Thyroid gland (tissue), 4 donors: ENCODE measurements around the gene ATG13. TPM values are rescaled to one million over a fixed set of nuclear protein-coding genes. Genes with fewer than 3 reads are reported as not detected.

Experiments used
- DNase-seq, 2 donors: peaks; one replicate each; pipeline ENCODE4 v3.0.0-alpha.2; 2019
- H3K27ac ChIP-seq, 3 donors: fragments of 200-600 bp; sonication (generic); 1 replicate in 2 of 3; 2 replicates in 1 of 3; pipeline ENCODE4 v1.5.1; 2016 to 2019; ENCODE audit warnings: mild to moderate bottlenecking in 1 of 3, moderate library complexity in 1 of 3
- H3K27me3 ChIP-seq: fragments of 200-600 bp; sonication (generic); one replicate; pipeline ENCODE4 v1.5.1; 2019
- H3K36me3 ChIP-seq, 2 donors: fragments of 200-600 bp; sonication (generic); one replicate each; pipeline ENCODE4 v1.5.1; 2016 to 2019
- H3K4me1 ChIP-seq, 2 donors: fragments of 200-600 bp; sonication (generic); one replicate each; pipeline ENCODE4 v1.5.1; 2017 to 2019
- H3K4me3 ChIP-seq, 3 donors: fragments of 200-600 bp; sonication (generic); replicated peaks in 1 of 3; 1 replicate in 2 of 3; 2 replicates in 1 of 3; pipeline ENCODE4 v1.5.1; 2016; ENCODE audit warnings: mild to moderate bottlenecking in 1 of 3
- H3K9me3 ChIP-seq: fragments of 200-600 bp; sonication (generic); one replicate; pipeline ENCODE4 v1.5.1; 2017
- POLR2A ChIP-seq, 2 donors: fragments of 450-650 bp; IDR thresholded peaks; one replicate each; pipeline ENCODE4 v1.6.1; 2017; ENCODE audit warnings: antibody characterized with exemption in 2 of 2, mild to moderate bottlenecking in 2 of 2, moderate library complexity in 1 of 2
- WGBS, 2 donors: methylation state at CpG; one replicate each; pipeline ENCODE4 v1.1.5; 2017; 5-methylcytosine and 5-hydroxymethylcytosine counted together
- intact Hi-C: fragments of 100-400 bp; cut with DNase I; formaldehyde crosslinking; loops from one replicate; pipeline ENCODE4 v1.15.1; 2023
- total RNA-seq, 4 donors: library from RNA; depleted of rRNA; stranded (reverse); fragments of >200 nt; gene quantifications; one replicate each; pipeline ENCODE4 v1.2.3, GENCODE V29; 2016
- TF ChIP-seq, protein P1 (sequence below), 6 experiments: fragments of 200-600 bp in 3 of 6; fragments of 450-650 bp in 3 of 6; sonication (generic) in 3 of 6; IDR thresholded peaks; one replicate each; pipeline ENCODE4 v1.5.1; 2016 to 2019; ENCODE audit warnings: antibody characterized with exemption in 6 of 6, mild to moderate bottlenecking in 2 of 6, inconsistent platforms in 1 of 6, moderate library complexity in 1 of 6

Gene ATG13
- total RNA-seq, 4 donors from 2014 or later = 85.7 to 148 (median 113) TPM

DNA sequence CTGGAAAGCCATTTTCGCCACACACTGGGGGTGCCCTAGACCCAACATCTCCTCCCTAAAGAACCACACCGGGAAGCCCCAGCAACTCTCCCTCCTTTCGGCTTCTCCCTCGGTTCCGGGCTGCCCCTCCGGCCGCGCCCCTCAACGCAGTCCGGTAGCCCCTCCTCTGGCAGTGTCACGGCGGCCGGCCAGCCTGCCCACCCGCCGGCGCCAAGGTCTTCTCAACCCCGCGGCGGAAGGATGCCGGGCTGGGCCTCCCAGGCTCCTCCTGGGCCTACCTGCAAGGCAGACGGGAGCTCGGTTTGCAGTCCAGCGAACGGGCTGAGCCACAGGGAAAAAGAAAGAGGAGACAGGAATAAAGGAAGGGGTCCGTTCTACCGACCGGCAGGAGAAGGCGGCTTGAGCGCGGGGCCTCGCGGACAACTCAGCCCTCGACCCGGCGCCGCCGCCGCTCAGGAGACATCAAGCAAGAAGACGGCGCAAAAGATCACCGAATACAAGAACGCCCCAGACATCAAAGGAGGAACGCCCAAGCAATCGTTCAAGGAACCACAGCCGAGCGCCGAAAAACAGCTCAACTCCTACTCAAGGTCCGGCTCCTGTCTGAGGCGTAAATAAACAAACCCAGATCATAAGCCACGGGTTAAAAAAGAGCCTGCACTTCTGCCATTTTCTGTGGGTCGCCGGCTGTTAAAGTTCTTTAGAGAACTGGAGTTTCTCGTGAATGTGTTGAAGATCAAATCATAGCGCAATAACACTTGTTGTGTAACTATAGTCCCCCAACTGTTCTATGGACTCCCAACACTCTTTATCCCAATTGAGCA is 23.6 kb upstream of the ATG13 start, which contains the start of gene AMBRA1:
Gene AMBRA1, minus strand, starts transcription at position 474 of the 824 bp plus-strand sequence. CDS start 45,643 bp downstream, outside the sequence.
- Histone ChIP-seq H3K27ac (peak within 1 kb of the TSS; percentile 67 to 83 (median 78)), H3K9me3 (no peaks in the 10 kb centered on the region), H3K27me3 (no peaks in the 10 kb centered on the region), H3K36me3 (no peaks in the 10 kb centered on the region), H3K4me1 (peaks cover 18 to 37% of the 10 kb centered on the region in 2 donors), H3K4me3 (peak within 1 kb of the TSS; percentile 60 to 81 (median 79))
- TF ChIP-seq POLR2A (IDR thresholded peaks at IDR 0.05) = peak in 1 of 2 donors; percentile 60
- TF ChIP-seq, protein P1, sequence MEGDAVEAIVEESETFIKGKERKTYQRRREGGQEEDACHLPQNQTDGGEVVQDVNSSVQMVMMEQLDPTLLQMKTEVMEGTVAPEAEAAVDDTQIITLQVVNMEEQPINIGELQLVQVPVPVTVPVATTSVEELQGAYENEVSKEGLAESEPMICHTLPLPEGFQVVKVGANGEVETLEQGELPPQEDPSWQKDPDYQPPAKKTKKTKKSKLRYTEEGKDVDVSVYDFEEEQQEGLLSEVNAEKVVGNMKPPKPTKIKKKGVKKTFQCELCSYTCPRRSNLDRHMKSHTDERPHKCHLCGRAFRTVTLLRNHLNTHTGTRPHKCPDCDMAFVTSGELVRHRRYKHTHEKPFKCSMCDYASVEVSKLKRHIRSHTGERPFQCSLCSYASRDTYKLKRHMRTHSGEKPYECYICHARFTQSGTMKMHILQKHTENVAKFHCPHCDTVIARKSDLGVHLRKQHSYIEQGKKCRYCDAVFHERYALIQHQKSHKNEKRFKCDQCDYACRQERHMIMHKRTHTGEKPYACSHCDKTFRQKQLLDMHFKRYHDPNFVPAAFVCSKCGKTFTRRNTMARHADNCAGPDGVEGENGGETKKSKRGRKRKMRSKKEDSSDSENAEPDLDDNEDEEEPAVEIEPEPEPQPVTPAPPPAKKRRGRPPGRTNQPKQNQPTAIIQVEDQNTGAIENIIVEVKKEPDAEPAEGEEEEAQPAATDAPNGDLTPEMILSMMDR (IDR thresholded peaks at IDR 0.05) = peak in 1 of 6 experiments; percentile 4
- intact Hi-C loops = no loop called here
- DNase-seq = peak; percentile 78 to 85
- 2% methylated on average over 46 to 48 of the region's 54 CpGs for WGBS, 2 donors

DNA sequence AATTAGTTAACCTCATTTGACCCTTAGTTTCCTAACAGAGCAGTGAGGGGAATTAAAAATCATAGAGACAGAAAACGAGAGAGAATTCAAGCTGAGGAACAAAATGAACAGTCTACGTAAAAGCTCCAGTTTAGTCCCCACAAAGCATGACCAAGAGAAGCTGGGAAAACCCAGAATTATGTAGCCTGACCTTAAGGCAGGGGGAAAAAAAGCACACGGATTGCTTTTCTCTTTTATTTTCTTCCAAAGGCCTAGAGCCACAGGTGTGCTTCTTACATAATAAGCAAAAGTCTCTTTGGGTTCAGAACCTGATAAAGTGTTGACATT is 23.0 kb upstream of the ATG13 start:
- Histone ChIP-seq H3K36me3 (no peaks in the 10 kb centered on the region), H3K4me3 (peak overlapping the region; percentile 60 to 81 (median 79)), H3K27me3 (no peaks in the 10 kb centered on the region), H3K27ac (peak overlapping the region; percentile 67 to 83 (median 78)), H3K9me3 (no peaks in the 10 kb centered on the region), H3K4me1 (peaks cover 18 to 33% of the 10 kb centered on the region in 2 donors)
- 30 to 36% methylated on average over 3 of the region's 3 CpGs for WGBS, 2 donors
- intact Hi-C loops = no loop called here
- no peak for TF ChIP-seq POLR2A (IDR thresholded peaks at IDR 0.05)
- TF ChIP-seq, protein P1 (IDR thresholded peaks at IDR 0.05) = no peak
- DNase-seq = no peak

DNA sequence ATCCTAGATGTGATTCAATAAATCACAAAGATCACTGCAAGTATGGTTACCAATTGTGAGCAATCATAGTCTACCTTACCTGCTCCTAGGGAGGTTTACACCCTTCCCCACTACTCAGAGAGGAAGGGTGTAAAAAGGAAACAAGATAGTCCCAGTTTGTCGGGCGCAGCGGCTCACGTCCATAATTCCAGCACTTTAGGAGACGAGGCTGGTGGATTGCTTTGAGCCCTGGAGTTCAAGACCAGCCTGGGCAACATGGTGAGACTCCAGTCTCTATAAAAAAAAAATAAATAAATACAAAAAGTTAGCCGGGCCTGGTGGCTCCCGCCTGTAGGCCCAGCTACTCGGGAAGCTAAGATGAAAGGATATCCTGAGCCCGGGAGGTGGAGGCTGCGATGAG is 22.6 kb upstream of the ATG13 start:
- DNase-seq = no peak
- intact Hi-C loops = no loop called here
- H3K4me1 ChIP-seq = peaks cover 18 to 33% of the 10 kb centered on the region in 2 donors
- no peaks in the 10 kb centered on the region for H3K27me3 ChIP-seq
- H3K27ac ChIP-seq = no peak overlapping the region
- 93 to 95% methylated on average over 10 of the region's 10 CpGs for WGBS, 2 donors
- no peak overlapping the region for H3K4me3 ChIP-seq
- H3K9me3 ChIP-seq = no peaks in the 10 kb centered on the region
- TF ChIP-seq POLR2A (IDR thresholded peaks at IDR 0.05) = no peak
- TF ChIP-seq, protein P1 (IDR thresholded peaks at IDR 0.05) = no peak
- no peaks in the 10 kb centered on the region for H3K36me3 ChIP-seq

DNA sequence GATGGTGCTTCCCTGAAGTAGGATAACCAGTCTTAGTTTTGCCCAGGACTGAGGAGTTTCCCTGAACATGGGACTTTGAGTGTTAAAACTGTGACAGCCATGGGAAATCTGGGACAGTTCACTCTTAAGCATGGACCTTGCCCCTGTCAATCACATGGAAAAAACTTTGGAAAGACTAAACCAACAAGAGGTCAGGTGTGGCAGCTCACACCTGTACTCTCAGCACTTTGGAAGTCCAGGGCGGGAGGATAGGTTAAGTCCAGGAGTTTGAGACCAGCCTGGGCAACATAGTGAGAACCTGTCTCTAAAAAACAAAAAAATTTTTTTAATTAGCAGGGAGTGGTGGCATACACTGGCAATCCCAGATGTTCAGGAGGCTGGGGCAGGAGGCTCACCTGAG is 20.2 kb upstream of the ATG13 start:
- H3K36me3 ChIP-seq = no peaks in the 10 kb centered on the region
- intact Hi-C loops = no loop called here
- TF ChIP-seq, protein P1 (IDR thresholded peaks at IDR 0.05) = no peak
- no peak for TF ChIP-seq POLR2A (IDR thresholded peaks at IDR 0.05)
- DNase-seq = no peak
- H3K4me3 ChIP-seq = no peak overlapping the region
- peaks cover 9 to 10% of the 10 kb centered on the region in 2 donors for H3K4me1 ChIP-seq
- no peaks in the 10 kb centered on the region for H3K9me3 ChIP-seq
- WGBS, 2 donors = 96 to 100% methylated on average over 1 of the region's 1 CpG
- no peaks in the 10 kb centered on the region for H3K27me3 ChIP-seq
- H3K27ac ChIP-seq = no peak overlapping the region

DNA sequence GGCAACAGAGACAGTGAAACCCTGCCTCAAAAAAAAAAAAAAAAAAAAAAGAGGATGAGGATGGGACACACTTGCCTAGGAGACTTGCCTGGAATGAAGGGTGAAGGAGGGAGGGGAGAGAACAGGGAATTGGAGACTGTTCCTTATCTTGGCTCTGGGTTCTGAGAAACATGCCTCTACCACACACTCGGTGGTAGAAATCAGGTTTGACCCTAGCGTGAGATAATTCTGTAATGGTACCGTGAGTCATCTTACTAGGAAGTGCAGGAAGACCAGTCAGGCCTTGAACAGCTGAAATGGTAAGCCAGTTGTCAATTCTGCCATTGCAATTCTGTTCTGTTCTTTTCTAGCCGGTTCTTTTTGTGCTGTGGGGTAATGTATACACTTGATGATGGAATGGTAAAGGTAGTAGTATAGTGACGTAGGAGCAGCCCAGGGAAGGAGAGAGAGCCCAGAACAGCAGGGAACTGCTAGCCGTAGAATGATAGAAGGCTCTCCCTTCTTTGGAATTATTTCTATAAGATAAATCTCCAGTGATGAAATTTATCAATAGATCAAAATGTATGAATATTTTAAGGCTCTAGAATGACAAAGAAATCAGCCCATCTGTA is 19.6 kb upstream of the ATG13 start:
- intact Hi-C loops = no loop called here

More for the DNA sequence above, 19.6 kb upstream of the ATG13 start:
- H3K27me3 ChIP-seq = no peaks in the 10 kb centered on the region
- no peak overlapping the region for H3K27ac ChIP-seq
- peaks cover 3 to 5% of the 10 kb centered on the region in 2 donors for H3K4me1 ChIP-seq
- no peaks in the 10 kb centered on the region for H3K36me3 ChIP-seq
- H3K9me3 ChIP-seq = no peaks in the 10 kb centered on the region
- 89 to 91% methylated on average over 6 of the region's 6 CpGs for WGBS, 2 donors
- no peak for TF ChIP-seq POLR2A (IDR thresholded peaks at IDR 0.05)
- H3K4me3 ChIP-seq = no peak overlapping the region
- DNase-seq = no peak
